DLD1 (cell line): ENCODE data around the gene SNCG.

Experiments used
- in situ Hi-C: cut with HindIII; loops from 2 replicates; pipeline ENCODE4 v1.10.0; 2017; ENCODE audit warnings: low sequenced_read_pairs

The SNCG gene

DNA sequence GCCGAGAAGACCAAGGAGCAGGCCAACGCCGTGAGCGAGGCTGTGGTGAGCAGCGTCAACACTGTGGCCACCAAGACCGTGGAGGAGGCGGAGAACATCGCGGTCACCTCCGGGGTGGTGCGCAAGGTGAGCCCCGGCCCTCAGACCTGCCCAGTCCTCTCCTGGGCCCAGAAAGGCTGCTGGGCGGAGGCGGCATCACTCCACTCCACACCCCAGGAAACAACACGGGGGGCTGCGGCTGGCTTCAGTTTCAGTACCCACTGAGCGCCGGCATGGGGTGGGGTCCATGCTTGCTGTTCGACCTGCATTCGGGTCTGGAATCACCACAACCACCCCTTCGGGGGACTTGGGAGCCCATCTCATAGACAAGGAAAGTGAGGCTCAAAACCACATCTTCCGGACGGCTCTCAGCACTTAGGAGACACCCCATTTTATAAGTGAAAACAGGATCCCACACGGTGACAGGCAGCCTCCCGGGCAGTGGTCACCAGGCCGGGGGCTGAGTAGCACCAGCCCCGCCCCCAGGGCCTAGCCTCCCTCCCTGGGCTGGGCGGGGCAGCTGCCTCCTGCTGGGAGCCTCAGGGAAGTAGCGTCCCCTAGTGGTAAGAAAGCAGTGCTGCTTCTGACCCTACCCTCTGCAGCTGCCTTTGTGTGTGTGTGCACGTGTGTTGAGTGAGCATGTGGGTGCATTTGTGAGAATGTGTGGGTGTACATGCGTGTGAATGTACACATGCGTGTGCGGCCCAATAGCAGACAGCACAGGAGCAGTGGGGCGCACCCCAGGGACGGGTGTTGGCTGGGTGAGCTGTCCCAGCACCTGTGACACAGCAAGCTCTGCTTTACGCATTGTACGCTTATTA, 1.8 kb downstream of the SNCG start:
- in situ Hi-C loops, result no loop called here

DNA sequence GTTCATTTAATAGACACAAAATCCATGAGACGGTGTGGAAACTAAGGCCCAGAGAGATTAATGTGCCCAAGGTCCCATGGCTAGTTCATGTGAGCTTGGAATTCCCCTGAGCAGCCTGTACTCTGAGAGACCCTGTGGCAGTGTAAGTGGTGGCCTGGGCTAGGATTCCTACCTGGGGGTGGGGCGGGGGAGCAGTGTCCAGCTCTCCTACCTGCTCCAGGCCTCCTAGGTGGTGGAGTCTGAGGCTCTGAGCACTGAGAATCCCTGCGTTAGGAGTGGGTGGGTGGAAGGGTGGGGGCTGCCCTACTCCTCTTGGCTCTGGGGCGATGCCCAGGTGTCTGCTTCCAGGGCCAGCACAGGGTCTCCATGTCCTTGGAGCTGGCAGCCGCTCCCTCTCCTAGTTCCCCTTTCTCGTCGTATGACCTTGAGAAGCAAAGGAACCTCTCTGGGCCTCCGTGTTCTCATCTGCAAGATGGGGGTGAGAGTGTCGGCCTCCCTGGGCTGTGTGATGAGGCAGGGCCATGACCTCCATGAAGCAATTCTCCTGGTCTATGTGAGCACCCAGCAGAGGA, 2.5 kb downstream of the SNCG start:
- in situ Hi-C loops, result no loop called here

DNA sequence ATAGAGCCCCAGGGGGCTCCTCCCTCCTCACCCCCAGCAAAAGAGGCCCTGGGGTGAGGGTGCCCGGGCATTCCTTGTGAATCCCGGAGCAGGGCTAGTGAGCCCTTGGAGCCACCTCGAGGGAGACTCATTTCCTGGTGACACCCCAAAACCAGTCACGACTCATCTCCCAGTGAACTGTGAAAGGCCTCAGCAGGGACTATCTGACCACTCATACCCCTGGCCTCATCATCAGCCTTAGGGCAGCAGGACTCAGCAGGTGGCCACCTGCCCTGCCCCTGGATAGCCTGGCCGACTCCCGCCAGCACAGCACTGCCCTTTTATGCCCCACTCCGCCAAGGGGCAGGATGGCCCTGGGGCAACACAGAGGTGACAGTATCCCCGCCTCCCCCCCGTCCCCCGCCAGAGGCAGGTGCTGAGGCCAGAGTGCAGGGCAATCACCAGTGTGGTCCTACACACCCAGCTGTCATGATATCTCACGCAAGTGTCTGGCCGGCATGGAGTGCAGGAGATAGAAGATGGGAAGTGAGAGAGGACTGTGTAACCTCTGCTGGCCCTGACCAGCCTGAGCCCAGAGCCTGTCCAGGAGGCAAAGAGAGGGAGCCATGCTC, 3.2 kb downstream of the SNCG start:
- in situ Hi-C loops, result no loop called here

DNA sequence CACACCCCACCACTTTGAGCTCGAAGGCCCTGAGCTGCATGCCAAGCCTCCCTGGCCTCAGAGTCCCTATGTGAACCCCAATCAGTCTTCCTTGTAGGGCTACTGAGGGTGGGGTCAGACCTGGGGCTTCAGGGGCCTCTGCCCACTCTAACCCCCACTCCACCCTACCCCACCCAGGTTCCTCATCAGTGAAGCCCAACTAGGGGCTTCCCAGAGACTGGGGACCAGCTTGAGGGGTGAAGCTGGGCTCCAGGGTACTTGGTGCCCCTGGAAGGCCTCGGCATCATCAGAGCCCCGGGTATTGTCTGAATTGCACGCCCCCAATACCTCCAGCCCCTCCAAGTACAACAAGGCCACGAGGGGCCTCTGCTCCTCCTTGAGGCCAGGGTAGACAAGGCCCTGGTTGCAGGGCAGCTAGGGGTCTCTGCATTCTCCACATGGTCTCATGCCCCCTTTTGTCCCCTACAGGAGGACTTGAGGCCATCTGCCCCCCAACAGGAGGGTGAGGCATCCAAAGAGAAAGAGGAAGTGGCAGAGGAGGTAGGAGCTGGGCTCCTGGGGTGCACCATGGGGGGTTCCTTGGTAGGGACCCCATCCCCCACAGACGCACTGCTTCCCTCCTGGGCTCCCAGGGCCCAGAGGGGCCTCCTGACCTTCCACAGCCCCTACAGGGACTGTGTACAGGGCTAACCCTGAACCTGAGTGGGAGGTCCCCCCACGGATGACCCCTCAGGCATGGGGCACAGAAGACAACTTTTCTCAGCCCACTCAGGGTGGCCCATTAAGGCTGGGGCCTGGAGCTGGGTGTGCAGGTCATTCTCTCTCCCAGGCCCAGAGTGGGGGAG, 4.0 kb downstream of the SNCG start:
- in situ Hi-C loops, result no loop called here

DNA sequence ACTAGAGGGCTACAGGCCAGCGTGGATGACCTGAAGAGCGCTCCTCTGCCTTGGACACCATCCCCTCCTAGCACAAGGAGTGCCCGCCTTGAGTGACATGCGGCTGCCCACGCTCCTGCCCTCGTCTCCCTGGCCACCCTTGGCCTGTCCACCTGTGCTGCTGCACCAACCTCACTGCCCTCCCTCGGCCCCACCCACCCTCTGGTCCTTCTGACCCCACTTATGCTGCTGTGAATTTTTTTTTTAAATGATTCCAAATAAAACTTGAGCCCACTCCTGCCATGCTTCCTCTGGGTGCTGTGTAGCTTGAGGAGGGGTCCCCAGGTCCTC, 4.5 kb downstream of the SNCG start:
- in situ Hi-C loops, result no loop called here

DNA sequence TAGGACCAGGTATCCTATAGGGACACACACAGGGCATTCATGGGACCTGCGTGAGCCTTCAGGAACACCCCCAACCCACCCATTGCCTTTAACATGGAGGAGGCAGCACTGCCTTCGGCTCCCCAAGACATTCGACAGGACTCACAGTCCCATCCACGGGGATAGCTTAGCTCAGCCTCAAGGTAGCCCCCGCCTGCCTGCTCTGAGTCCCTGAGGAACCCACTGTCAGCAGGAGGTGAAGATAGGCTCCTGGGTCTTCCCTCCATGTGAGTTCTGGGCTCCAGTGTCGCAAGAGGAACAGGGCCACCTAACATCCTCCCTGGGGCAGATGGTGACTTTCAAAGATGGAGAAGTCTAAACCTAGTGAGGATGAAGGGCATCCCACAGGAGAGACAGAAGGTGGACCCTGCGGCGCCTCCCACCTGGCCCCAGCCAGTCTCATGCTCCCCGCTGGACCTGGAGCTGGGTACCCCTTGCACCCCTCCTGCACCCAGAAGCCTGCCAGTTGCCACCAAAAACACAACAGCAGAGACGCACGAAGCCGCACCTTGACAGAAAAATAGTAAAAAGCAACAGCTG, 5.0 kb downstream of the SNCG start:
- in situ Hi-C loops, result no loop called here

DNA sequence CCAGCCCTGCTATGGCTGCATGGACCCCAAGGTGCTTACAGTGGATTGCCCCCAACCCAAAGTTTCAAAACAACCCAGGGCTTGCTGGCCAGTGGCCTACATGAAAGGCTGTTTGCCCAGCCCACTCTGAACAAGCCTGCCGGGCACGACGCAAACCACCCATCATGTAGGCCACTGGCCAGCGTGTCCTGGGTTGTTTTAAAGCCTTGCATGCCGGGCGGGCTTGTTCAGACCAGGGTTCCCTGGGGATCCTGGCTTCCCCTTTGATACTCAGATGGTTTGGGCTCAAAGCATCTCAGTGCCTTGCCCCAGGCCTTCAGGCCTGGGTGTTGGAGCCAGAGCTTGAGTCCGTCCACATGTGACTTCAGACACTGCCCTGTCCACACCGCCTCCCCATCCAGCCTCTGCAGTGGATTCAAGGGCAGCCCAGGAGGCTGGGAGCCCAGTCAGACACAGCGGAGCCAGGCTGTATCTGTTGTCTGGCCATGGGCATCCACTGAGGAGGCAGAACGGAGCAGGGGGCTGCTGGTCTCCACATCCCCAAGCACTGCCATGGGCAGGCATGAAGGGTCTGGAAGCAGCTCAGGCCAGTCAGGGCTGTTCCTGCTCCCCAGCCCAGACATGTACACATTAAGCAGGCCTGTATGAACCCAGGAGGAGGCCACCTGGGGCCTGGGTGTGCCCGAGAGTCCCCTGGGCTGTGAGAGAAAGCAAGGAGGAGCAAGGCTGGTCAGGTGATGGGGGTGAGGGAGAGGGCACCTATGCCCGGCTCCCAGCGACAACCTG, 5.9 kb downstream of the SNCG start:
- in situ Hi-C loops, result no loop called here

DNA sequence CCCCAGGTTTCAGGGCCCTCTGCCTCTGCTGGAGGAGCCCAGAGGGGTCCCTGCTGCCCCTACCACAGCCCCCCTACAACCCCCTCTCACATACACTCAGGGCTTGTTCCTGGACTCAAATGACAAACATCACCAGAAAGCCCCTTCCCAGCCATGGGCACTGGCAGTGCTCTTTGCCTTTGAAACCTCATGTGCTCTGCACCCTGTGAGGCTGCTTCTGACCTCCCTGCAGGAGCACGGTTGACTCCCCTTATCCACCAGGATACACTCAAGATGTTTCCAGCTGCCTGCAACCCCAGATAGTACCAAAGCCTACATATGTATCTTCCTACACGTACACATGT, 6.4 kb downstream of the SNCG start:
- in situ Hi-C loops, result no loop called here

DNA sequence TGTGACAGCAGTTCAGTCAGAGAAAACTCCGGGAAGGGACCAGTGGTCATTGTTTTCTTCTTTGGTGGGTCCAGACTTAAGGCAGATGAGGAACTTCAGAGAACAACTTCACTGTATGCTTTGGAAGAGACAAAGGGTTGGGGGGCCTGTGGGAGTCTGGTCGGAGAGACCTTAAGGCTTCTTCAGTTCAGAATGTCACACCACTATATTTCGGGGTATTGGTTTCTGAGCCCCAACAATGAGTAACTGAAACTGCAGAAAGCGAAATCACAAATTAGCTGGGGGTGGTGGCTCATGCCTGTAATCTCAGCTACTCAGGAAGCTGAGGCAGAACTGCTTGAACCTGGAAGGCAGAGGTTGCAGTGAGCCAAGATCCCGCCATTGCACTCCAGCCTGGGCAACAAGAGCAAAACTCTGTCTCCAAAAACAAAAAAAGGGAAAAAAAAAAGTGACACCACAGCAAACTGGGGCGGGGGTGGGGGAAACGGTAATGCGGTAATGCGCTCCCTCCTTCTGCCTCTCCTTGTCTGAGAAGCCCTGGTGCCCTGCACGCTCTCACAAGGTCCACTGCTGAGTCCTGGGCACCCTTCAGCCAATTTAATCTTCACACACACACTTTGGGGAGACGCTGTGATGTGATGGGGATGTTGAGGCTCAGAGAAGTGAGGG, 7.7 kb downstream of the SNCG start:
- in situ Hi-C loops, result no loop called here

DNA sequence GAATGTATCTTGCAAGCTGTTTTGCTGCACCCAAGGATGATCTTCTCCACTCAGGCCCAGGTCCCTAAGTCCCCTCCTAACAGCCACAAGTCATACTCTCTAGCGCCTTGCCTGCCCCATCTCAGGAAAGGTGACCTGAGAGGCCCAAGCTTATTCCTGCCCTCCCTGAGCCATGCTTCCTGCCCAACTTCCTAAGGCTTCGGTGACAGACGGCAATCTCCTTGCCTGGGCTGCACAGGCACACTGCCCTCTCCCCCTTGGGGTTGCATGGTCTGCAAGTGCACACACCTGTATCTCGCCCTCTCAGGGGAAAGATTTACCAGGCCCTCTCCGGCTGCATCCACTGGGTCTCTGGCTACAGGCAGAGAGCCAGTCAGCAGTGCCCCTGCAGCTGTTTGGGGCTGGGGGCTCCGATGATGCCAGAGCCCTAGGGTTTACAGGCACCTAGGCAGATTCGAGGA, 9.1 kb downstream of the SNCG start:
- in situ Hi-C loops, result no loop called here

DNA sequence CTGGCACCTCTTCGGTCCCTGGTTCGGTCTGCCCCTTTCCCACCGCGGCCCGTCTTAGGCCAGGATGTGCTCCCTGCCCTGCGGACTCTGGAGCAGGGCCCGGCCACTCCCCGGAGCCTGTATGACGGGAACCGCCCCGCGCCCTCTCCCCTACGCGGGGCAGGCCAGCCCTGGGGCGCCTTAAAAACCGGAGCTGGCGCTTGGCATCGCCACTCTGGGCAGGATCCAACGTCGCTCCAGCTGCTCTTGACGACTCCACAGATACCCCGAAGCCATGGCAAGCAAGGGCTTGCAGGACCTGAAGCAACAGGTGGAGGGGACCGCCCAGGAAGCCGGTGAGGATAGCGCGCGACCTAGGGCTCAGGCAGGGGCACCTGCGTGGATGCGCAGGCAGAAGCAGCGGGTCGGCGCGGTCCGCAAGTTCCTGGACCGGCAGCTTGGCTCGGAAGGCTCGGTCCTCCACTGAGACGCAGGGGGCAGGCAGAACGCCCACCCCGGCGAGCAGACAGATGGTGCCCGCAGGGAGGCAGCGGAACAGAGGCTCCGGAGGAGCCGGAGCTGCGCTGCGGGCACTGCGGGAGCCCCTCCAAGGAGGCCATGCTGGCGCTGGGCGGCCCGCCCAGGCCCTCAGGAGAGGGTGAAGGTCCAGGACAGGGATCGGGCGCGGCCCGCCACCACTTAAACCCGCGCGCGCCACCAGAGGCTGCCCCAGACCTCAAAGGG, 10.0 kb downstream of the SNCG start, which contains the start of gene ADIRF:
ADIRF (plus strand) TSS at position 212 of the 723 bp plus-strand sequence; CDS start at position 275, 63 bp downstream.
- in situ Hi-C loops, result no loop called here

DNA sequence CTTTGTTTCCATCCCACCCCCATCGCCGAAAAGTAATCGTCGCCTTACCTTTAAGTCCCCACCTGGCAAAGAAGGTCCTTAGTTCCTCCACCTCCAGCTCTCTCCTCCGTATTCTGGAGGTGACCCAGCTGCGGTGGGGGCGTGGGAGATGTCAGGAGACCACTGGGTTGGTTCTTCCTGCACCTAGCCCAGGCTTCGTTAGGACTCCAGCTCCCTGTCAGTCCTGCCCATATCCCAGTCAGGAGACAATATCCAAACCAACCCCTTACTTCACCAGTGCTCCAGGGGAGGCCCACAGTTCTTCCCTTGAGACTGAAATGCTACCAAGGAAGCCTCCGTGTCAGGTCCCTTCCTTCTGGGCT, 10.6 kb downstream of the SNCG start:
- in situ Hi-C loops, result no loop called here

DNA sequence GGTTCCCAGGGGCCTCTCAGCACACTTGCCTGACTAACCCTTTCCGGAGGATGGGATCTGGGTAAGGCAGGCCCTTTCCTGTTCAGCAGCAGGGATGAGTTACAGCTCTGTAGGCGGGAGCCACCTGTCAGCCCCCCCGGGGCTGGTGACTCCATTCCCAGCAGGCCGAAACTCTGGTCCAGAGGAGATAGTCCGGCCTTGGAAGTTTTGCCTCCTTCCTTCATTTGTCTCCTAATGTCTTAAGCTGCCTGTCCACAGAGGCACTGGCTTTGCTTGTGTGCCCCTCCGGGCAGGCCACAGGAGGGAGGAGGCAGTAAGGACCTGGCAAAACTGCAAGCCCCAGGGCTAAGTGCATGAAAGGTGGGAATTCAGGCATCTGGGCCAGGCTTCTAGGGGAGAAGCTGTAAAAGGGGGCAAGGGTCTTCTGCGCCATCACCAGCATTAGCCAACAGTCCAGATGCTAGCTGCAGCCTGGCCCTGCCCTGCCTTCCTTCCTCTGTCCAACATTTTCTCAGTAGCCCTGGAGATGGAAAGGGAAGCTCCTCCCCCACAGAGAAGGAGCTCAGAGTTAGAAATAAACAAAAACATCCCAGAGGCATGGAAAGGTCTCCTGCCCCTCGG, 11.1 kb downstream of the SNCG start:
- in situ Hi-C loops, result no loop called here

DNA sequence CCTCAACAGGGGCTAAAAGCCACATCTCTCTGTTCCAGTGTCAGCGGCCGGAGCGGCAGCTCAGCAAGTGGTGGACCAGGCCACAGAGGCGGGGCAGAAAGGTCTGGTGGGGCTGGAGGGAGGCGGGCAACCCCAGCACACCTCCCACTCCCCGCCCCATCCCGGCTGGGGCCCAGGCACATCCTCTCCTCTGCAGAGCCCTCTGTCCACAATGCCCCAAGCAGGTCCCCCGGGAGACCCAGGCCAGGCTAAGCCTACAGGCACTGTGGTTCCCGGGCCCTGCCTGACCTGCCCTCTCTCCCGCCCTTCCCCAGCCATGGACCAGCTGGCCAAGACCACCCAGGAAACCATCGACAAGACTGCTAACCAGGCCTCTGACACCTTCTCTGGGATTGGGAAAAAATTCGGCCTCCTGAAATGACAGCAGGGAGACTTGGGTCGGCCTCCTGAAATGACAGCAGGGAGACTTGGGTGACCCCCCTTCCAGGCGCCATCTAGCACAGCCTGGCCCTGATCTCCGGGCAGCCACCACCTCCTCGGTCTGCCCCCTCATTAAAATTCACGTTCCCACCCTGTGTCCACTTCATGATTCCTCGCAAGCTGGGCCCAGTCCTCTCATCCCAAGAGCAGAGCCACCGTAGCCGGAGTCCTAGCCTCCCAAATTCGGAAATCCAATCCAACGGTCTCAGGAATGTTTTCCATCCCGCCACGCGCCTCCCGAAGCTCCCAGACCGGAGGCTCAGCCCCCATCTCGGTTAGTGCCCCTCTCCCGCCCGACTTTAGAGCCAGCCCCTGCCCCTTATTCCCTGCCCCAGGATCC, 12.0 kb downstream of the SNCG start:
- in situ Hi-C loops, result no loop called here

DNA sequence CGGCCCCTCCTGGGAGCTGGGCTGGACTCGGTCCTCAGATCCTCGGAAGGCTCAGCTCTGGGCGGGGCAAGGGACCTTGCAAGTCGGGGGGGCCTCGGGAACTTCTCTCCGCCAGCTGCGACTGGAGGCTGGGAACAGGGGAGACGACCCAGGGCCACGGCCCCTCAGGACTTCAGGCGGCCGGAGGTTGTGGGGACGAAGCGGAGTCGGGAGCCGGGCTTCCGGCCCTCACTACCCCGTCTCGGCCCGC, 12.5 kb downstream of the SNCG start:
- in situ Hi-C loops, result no loop called here

DNA sequence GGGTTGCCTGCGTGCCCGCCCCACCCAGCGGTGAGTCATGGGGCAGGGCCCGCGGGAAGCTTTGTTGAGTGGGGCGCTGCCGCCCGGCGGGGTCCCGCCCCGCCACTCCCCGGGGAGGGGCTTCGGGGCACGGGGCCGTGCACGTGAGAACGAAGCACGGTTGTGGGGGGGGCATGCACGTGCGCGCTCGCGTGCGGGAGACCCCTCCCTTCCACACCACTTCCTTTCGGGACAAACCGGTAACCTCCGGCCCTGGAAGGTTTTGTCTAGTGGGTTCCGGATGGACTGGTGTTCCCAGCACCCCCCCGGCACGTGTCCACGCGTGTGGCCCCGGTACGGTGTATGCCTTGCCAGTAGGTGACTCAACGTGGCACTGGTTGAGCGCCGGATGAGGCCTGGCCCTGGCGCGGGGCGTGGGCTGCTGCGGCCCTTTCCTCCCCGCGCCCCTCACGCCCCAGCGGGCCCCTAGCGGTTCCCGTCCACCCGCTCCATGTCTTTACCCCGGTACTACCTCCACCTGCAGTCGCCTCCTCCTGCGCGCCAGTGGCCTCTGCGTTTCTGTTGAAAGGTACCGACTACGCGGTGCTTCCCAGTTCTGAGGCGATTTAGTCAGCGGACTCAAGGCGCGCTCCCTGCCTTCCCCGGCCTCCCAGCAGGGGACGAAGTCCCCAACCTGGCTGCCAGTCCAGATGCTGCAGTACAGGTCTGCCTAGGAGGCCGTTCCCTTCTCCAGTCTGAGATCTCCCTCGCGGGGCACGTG, 13.0 kb downstream of the SNCG start:
- in situ Hi-C loops, result no loop called here

DNA sequence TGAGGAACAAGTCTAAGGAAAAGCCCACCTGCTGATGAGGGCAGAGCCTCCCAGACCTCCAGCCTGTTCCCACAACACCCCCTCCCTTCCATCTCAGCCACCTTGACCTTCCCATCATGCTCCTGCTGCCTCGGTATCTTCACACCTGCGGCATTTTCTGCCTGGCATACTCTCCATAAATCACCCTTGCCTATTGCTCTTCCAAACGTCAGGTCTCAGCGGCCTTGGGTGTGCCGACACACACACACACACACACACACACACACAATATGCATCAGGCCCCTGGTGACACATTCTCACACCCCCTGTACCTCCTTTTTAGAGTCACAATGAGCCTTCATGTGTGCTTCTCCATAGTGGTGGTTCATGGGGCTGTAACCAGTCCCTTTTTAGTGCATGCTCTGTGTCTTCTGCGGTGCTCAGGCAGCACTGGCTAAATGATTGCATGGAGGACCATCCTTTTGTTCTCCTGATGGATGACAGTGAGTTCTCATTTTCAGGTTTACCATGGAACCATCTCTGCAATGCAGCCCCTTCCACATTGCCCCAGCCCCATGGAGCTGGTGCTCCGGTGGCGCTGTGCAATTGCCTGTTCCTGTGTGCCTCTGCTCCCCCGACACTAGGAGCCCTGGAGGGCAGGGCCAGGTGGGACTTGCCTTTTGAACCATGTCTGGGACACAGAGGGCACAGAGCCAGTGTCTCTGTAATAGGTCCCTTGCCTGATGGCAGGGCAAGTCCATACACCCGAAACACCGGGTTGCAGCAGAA, 14.4 kb downstream of the SNCG start:
- in situ Hi-C loops, result no loop called here
